Measurements from ENCODE around the gene GLI3.
A peak's percentile ranks its signal among the peaks of the same experiment; 100 is the strongest.

GLI3 gene

DNA sequence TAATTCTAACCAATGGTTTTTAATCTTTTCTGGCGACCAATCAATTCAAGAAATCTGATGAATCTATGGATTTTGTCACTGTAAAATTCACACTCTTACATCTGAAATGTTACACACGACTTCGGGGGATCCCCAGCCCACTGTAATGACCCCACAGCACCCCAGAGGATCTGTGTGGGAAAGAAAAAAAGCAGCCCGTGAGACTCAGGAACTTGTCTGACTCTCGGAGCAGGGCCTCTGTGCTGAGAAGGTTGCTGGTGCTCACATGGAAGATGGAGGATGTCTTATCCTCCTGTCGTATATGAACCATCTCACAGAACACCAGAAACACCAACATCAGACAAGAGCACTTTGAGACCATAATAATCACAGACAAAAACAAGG, 305.8 kb downstream of the GLI3 start:
- TF ChIP-seq, protein P1, sequence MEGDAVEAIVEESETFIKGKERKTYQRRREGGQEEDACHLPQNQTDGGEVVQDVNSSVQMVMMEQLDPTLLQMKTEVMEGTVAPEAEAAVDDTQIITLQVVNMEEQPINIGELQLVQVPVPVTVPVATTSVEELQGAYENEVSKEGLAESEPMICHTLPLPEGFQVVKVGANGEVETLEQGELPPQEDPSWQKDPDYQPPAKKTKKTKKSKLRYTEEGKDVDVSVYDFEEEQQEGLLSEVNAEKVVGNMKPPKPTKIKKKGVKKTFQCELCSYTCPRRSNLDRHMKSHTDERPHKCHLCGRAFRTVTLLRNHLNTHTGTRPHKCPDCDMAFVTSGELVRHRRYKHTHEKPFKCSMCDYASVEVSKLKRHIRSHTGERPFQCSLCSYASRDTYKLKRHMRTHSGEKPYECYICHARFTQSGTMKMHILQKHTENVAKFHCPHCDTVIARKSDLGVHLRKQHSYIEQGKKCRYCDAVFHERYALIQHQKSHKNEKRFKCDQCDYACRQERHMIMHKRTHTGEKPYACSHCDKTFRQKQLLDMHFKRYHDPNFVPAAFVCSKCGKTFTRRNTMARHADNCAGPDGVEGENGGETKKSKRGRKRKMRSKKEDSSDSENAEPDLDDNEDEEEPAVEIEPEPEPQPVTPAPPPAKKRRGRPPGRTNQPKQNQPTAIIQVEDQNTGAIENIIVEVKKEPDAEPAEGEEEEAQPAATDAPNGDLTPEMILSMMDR (conservative IDR thresholded peaks at IDR 0.05; ENCODE audit: low read length) = no peak
- no peak overlapping the region for H3K4me3 ChIP-seq (ENCODE audit: low read length)
- DNase-seq (ENCODE audit: low read depth) = no peak

DNA sequence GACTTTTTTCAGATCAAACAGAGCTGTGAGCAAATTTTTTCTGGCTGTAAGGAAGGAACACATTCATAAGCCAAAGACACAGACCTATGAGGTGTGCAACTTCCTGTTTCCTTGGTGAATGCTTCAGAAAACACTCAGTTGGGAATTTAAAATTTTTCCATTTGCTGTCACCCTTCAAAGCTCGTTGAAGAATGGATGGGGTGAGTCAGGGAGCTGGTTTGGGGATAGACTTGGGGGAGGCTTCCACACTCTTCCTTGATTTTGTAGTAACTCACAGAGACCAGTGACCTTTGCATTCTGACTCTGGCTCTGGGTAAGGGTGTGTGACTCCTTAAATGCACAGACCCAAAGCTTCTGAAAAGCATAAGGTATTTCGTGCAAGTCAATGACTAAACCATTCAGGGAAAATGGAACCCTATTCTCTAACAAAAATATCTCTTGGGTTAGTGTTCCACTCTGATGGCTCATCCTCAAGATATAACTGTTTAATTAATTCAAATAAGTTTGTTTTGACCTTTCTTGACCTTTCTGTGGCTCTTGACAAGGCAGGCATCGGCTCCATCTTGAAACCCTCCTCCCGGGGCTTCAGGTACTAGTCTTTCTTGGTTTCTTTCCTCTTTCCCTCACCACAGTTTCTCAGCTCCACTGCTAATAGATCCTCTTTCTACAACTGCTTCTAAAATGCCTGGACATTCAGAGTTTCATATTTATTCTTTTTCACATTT, 306.3 kb downstream of the GLI3 start:
- peak; percentile 50 for DNase-seq (ENCODE audit: low read depth)
- TF ChIP-seq, protein P1 (conservative IDR thresholded peaks at IDR 0.05; ENCODE audit: low read length) = no peak
- no peak overlapping the region for H3K4me3 ChIP-seq (ENCODE audit: low read length)

DNA sequence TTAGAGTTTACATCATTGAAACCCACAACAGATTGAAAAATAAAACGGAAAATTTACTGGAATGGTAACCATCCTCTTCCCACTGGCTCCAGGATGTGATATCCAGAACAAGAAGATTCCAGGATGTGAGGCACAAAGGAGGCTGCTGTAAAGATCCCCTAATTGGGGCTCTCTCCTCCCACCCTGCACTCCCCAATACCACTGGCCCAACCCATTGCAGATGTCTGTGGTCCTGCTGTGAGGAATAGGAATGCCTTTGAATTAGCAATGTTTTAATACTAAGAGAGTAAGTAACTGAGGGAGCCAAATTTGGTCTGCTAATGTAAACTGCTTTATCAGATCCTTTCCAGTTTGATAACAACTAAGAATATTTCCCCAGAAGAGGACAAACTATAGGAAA, 308.2 kb downstream of the GLI3 start:
- TF ChIP-seq, protein P1 (conservative IDR thresholded peaks at IDR 0.05; ENCODE audit: low read length) = no peak
- H3K4me3 ChIP-seq (ENCODE audit: low read length) = no peak overlapping the region
- DNase-seq (ENCODE audit: low read depth) = peak; percentile 43

DNA sequence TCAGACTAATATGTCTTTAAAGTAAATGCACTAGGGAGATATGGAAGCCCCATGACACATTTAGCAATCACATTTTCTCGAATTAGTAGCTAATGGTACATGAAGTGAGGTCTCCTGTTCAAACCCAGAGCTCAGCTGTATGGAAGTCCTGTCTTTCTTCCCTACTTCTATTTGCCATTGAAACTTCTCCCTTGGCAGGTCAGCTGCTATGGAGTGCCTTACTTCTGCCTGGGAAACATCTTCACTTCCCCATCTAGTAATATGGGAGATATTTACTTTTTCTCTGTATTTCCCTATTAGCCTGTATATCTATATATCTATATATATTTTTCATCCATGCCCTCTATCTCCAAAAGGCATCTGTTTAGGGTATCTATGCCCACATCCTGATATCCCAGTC, 308.8 kb downstream of the GLI3 start:
- TF ChIP-seq, protein P1 (conservative IDR thresholded peaks at IDR 0.05; ENCODE audit: low read length) = no peak
- no peak overlapping the region for H3K4me3 ChIP-seq (ENCODE audit: low read length)
- DNase-seq (ENCODE audit: low read depth) = no peak

DNA sequence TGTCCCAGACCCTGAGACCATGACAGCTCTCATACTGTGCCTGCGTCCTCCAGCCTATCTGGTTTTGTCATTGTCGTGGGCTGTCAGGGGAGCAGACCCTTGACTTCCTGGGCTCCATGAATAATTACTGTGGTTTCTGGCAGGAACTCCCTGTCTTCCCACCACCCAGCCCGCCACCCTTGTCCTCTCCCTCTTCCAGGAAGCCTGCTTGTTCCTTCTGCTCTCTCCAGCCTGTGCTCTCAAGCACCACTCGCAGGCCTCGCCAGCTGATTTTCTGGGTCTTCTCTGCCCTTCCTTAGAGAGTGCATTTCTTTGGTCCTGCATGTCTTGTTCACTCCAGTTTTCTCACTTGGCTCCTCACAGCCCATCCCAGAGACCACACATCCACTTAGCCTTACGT, 309.6 kb downstream of the GLI3 start:
- DNase-seq (ENCODE audit: low read depth) = no peak
- TF ChIP-seq, protein P1 (conservative IDR thresholded peaks at IDR 0.05; ENCODE audit: low read length) = no peak
- no peak overlapping the region for H3K4me3 ChIP-seq (ENCODE audit: low read length)

DNA sequence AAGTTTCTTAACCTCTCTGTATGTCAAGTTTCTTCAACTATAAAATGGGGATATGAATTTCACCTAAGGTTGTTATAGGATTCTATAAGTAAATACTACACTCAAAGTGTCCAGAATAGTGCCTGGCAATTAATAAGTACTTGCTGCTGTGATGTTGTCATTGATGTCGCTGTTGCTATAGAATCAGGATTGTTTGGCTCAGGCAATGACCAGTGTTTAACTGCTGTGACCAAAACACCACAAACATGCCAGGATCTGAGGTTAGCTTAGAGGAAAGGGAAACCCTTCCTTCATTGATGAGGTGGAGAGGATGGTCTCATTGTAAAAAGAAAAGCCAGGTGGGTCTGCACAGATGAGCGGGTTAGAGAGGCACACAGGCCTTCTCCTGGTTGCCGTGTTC, 311.1 kb downstream of the GLI3 start:
- peak; percentile 56 for DNase-seq (ENCODE audit: low read depth)
- H3K4me3 ChIP-seq (ENCODE audit: low read length) = no peak overlapping the region
- TF ChIP-seq, protein P1 (conservative IDR thresholded peaks at IDR 0.05; ENCODE audit: low read length) = no peak

DNA sequence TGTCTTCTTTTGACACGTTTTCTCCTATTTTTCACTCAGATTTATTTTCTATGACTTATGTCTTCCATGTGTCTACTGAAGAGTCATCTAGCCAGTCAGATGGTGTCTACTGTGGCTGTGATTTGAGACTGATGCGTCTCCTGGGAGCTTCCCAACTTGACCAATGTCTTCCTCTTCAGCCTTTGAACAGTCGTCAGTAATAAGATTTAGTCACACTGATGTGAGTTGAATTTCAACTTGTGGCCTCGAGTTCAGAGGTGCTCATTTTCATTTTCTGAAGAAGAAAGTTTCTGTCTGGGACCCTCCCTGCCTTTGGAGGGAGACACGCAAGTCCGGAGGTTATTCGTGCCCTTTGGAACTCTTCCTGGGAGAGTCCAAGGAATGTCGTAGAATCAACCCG, 312.2 kb downstream of the GLI3 start:
- DNase-seq (ENCODE audit: low read depth) = no peak
- TF ChIP-seq, protein P1 (conservative IDR thresholded peaks at IDR 0.05; ENCODE audit: low read length) = no peak
- no peak overlapping the region for H3K4me3 ChIP-seq (ENCODE audit: low read length)
